Right cardiac atrium (tissue), 5 donors: ENCODE measurements around the gene MLLT11. TPM values are rescaled to one million over a fixed set of nuclear protein-coding genes. Genes with fewer than 3 reads are reported as not detected.

ENCODE experiments used
- ATAC-seq, 2 donors: fragments of 200-7000 bp; cut with Tn5 transposase; one replicate each; pipeline versions ENCODE4 v1.8.0 to v1.9.1; 2020; ENCODE audit warnings: moderate library complexity in 2 of 2, mild to moderate bottlenecking in 1 of 2
- DNase-seq, 3 donors: peaks; one replicate each; pipeline ENCODE4 v3.0.0-alpha.2; 2020
- H3K27ac ChIP-seq: one replicate; pipeline ENCODE4 v1.5.1; 2013; ENCODE audit warnings: mild to moderate bottlenecking, low read length, control low read depth, moderate library complexity
- H3K27me3 ChIP-seq: one replicate; pipeline ENCODE4 v1.6.1; 2013; ENCODE audit not compliant: control insufficient read depth, insufficient read depth
- H3K4me1 ChIP-seq: one replicate; pipeline ENCODE4 v1.6.1; 2013; ENCODE audit warnings: low read length; ENCODE audit not compliant: control insufficient read depth, insufficient read depth
- H3K4me3 ChIP-seq: one replicate; pipeline ENCODE4 v1.5.1; 2013; ENCODE audit warnings: low read length, control low read depth
- H3K9me3 ChIP-seq: one replicate; pipeline ENCODE4 v1.6.1; 2013; ENCODE audit warnings: low read length; ENCODE audit not compliant: control insufficient read depth
- WGBS: extraction: QIAGEN DNeasy Blood & Tissue Kit; methylation state at CpG from one replicate; pipeline ENCODE4 v1.1.7; 2013; 5-methylcytosine and 5-hydroxymethylcytosine counted together
- intact Hi-C, 4 donors: fragments of 100-400 bp; cut with DNase I; formaldehyde crosslinking; loops; one replicate each; pipeline versions ENCODE4 v1.11.0 to v1.14.0; 2022 to 2023
- polyA plus RNA-seq: library from polyadenylated mRNA; stranded (reverse); fragments of 200-250 nt; gene quantifications from one replicate; pipeline ENCODE4 v1.2.3, GENCODE V29; 2013
- total RNA-seq, 4 donors: library from RNA; stranded (reverse); fragmentation: NEBNext Ultra II Directional; extraction: Animal tissue kit (Norgen Biotek cat#: 25700); gene quantifications; one replicate each; pipeline ENCODE4 v1.2.1, GENCODE V29; 2021
- donor health status: healthy with polysubstance abuse.
- donor health status: DM: no; HTN: yes; CAD: no.
- donor health status: DM: no; HTN: no; CAD: no.
- donor health status: DM: no; HTN: yes; CAD: no; lungs with severe emphysema.
- donor health status: DM: yes; HTN: yes; CAD: no.

Gene MLLT11
- total and polyA plus RNA-seq, 5 donors: 1.7 to 10.1 (median 9.3) TPM

GRCh38 chr1:151039521-151039920, 20.7 kb upstream of the MLLT11 start:
- DNase-seq: no peak
- 67% methylated on average over 3 of the region's 3 CpGs for WGBS
- Histone ChIP-seq H3K4me1 (peaks cover 4% of the 10 kb centered on the region), H3K9me3 (no peaks in the 10 kb centered on the region), H3K27me3 (no peaks in the 10 kb centered on the region), H3K27ac (no peak overlapping the region), H3K4me3 (no peak overlapping the region)
- ATAC-seq: no peak
- intact Hi-C loops: no loop called here

GRCh38 chr1:151043163-151043562, 17.0 kb upstream of the MLLT11 start:
- Histone ChIP-seq H3K27ac (no peak overlapping the region), H3K4me3 (no peak overlapping the region), H3K4me1 (peaks cover 6% of the 10 kb centered on the region), H3K9me3 (no peaks in the 10 kb centered on the region), H3K27me3 (no peaks in the 10 kb centered on the region)
- DNase-seq (no peak), ATAC-seq (no peak)
- intact Hi-C loops: no loop called here
- WGBS: 91% methylated on average over 1 of the region's 1 CpG

- H3K27ac ChIP-seq: peak within 1 kb of the TSS; percentile 76
- no peaks in the 10 kb centered on the region for H3K9me3 ChIP-seq
- WGBS: under 1% methylated on average over 29 of the region's 29 CpGs
- peak within 1 kb of the TSS; percentile 78 for H3K4me3 ChIP-seq
- peak; percentile 76 to 89 (median 88) for DNase-seq
- peak; percentile 85 to 87 for ATAC-seq
- peaks cover 4% of the 10 kb centered on the region for H3K4me1 ChIP-seq
- no peaks in the 10 kb centered on the region for H3K27me3 ChIP-seq
- intact Hi-C loops: no loop called here
Measured at GRCh38 chr1:151047591-151047924, 12.6 kb upstream of the MLLT11 start, which contains the start of gene C1orf56. Gene C1orf56 (plus strand): TSS chr1:151047751. CDS start chr1:151047848, 97 bp downstream.

GRCh38 chr1:151047925-151048644, 12.1 kb upstream of the MLLT11 start:
- peak; percentile 84 to 86 for ATAC-seq
- intact Hi-C loops: no loop called here
- DNase-seq: peak; percentile 79 to 89 (median 88)
- H3K9me3 ChIP-seq: no peaks in the 10 kb centered on the region
- peaks cover 4% of the 10 kb centered on the region for H3K4me1 ChIP-seq
- no peaks in the 10 kb centered on the region for H3K27me3 ChIP-seq
- WGBS: under 1% methylated on average over 48 of the region's 48 CpGs
- H3K27ac ChIP-seq: peak overlapping the region; percentile 76
- peak overlapping the region; percentile 78 for H3K4me3 ChIP-seq

- H3K27ac ChIP-seq: peak overlapping the region; percentile 76
- DNase-seq: no peak
- ATAC-seq: no peak
- H3K27me3 ChIP-seq: no peaks in the 10 kb centered on the region
- WGBS: 15% methylated on average over 3 of the region's 3 CpGs
- intact Hi-C loops: no loop called here
- H3K9me3 ChIP-seq: no peaks in the 10 kb centered on the region
- H3K4me1 ChIP-seq: peaks cover 4% of the 10 kb centered on the region
- H3K4me3 ChIP-seq: peak overlapping the region; percentile 78
Measured at GRCh38 chr1:151048645-151049032, 11.6 kb upstream of the MLLT11 start.

- peaks cover 4% of the 10 kb centered on the region for H3K4me1 ChIP-seq
- no peak overlapping the region for H3K4me3 ChIP-seq
Measured at GRCh38 chr1:151049458-151049857, 10.7 kb upstream of the MLLT11 start.

GRCh38 chr1:151050051-151050688, 10.0 kb upstream of the MLLT11 start:
- no peaks in the 10 kb centered on the region for H3K27me3 ChIP-seq
- 75% methylated on average over 2 of the region's 2 CpGs for WGBS
- ATAC-seq (no peak), DNase-seq (no peak)
- intact Hi-C loops: loop anchor here in 1 of 4 donors (10.0 kb wide), 1 partner anchor 45 kb away; the partner anchor contains the start of genes MINDY1 and PRUNE1
- H3K4me1 ChIP-seq: peaks cover 4% of the 10 kb centered on the region
- H3K4me3 ChIP-seq: no peak overlapping the region
- H3K9me3 ChIP-seq: no peaks in the 10 kb centered on the region
- H3K27ac ChIP-seq: no peak overlapping the region

More at GRCh38 chr1:151049458-151049857, 10.7 kb upstream of the MLLT11 start:
- H3K9me3 ChIP-seq: no peaks in the 10 kb centered on the region
- ATAC-seq (no peak), DNase-seq (no peak)
- H3K27me3 ChIP-seq: no peaks in the 10 kb centered on the region
- WGBS: 84% methylated on average over 5 of the region's 5 CpGs
- intact Hi-C loops: no loop called here
- H3K27ac ChIP-seq: no peak overlapping the region

GRCh38 chr1:151051356-151052009, 8.7 kb upstream of the MLLT11 start:
- peaks cover 10% of the 10 kb centered on the region for H3K4me1 ChIP-seq
- WGBS: 80% methylated on average over 2 of the region's 2 CpGs

GRCh38 chr1:151054971-151055547, 5.1 kb upstream of the MLLT11 start:
- Histone ChIP-seq H3K4me3 (no peak overlapping the region), H3K27me3 (no peaks in the 10 kb centered on the region), H3K4me1 (peaks cover 12% of the 10 kb centered on the region), H3K27ac (peak overlapping the region; percentile 22), H3K9me3 (no peaks in the 10 kb centered on the region)
- ATAC-seq (no peak), DNase-seq (no peak)
- 77% methylated on average over 4 of the region's 4 CpGs for WGBS
- intact Hi-C loops: loop anchor here in 1 of 4 donors (10.0 kb wide), 1 partner anchor 50 kb away; the partner anchor contains the start of genes MINDY1 and PRUNE1

More at GRCh38 chr1:151051356-151052009, 8.7 kb upstream of the MLLT11 start:
- ATAC-seq (no peak), DNase-seq (no peak)
- Histone ChIP-seq H3K27ac (peak overlapping the region; percentile 7), H3K9me3 (no peaks in the 10 kb centered on the region), H3K4me3 (no peak overlapping the region), H3K27me3 (no peaks in the 10 kb centered on the region)
- intact Hi-C loops: loop anchor here in 1 of 4 donors (10.0 kb wide), 1 partner anchor 47 kb away; the partner anchor contains the start of genes MINDY1 and PRUNE1

- Histone ChIP-seq H3K4me3 (no peak overlapping the region), H3K9me3 (no peaks in the 10 kb centered on the region), H3K27me3 (no peaks in the 10 kb centered on the region), H3K27ac (peak overlapping the region; percentile 22), H3K4me1 (peaks cover 12% of the 10 kb centered on the region)
- no peak for DNase-seq
- intact Hi-C loops: loop anchor here in 1 of 4 donors (10.0 kb wide), 1 partner anchor 51 kb away; the partner anchor contains the start of genes MINDY1 and PRUNE1
- ATAC-seq: no peak
- WGBS: 44% methylated on average over 2 of the region's 2 CpGs
Measured at GRCh38 chr1:151055581-151055980, 4.6 kb upstream of the MLLT11 start.
